ENCODE results near the gene CYLD. TPM values are rescaled to one million over a fixed set of nuclear protein-coding genes. Genes with fewer than 3 reads are reported as not detected.

The CYLD gene
- total and polyA plus RNA-seq, 2 donors (not counting 3 experiments of a cell fraction or from before 2014, with no cell fraction given): 7.4 to 21.5 TPM

DNA sequence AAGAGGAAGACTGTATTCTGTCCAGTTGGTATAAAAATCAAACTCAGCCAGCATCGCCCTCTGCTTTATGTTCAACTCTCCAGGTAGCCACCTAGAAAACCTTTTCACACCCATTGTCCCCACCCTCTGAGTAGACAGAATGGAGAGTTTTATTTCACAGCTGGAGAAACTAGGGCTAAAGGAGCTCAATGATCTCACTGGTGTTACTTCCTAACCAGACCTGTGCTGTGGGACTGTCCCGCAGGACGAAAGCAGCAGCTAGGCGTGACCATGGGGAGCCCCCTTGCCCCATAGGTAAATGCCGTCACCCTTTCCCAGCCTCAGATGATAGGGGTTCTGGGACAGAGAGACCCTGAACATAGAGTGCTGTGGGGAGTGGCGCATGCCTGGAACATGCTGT, 67.7 kb downstream of the CYLD start:
- Histone ChIP-seq H3K36me3 (ENCODE audit: control insufficient read depth in 2 of 2, extremely low read depth in 1 of 2, insufficient read depth in 2 of 2, low read length in 2 of 2) (no peaks in the 10 kb centered on the region), H3K4me1 (ENCODE audit: control insufficient read depth, extremely low read depth, insufficient read depth, low read length) (no peaks in the 10 kb centered on the region), H3K27me3 (ENCODE audit: control insufficient read depth in 2 of 2, insufficient read depth in 2 of 2, low read length in 2 of 2) (no peaks in the 10 kb centered on the region), H3K9me3 (replicated peaks; ENCODE audit: control insufficient read depth, insufficient read depth, low read length) (no peaks in the 10 kb centered on the region), H3K4me2 (ENCODE audit: insufficient read depth, low read length) (no peak overlapping the region), H3K9me1 (replicated peaks; ENCODE audit: control insufficient read depth, extremely low read depth, insufficient read depth, low read length) (no peaks in the 10 kb centered on the region), H3K79me2 (ENCODE audit: control insufficient read depth, insufficient read depth, low read length) (no peaks in the 10 kb centered on the region), H3K27ac (ENCODE audit: insufficient read depth, low read depth, low read length) (no peak overlapping the region), H3K4me3 (replicated peaks in 1 of 3; ENCODE audit: insufficient read depth in 1 of 3, low read depth in 1 of 3, low read length in 3 of 3) (no peak overlapping the region), H3K9ac (replicated peaks; ENCODE audit: extremely low read depth, insufficient read depth, low read length) (no peak overlapping the region), H4K20me1 (replicated peaks; ENCODE audit: control insufficient read depth, extremely low read depth, insufficient read depth, low read length) (no peaks in the 10 kb centered on the region), H2AFZ (ENCODE audit: low read depth, low read length) (no peak overlapping the region)
- POLR2A ChIA-PET: no interaction called here
- no TSS peak for BruUV-seq (replicated peaks)
- TF ChIP-seq JUN (IDR thresholded peaks at IDR 0.05; ENCODE audit: borderline replicate concordance, insufficient read depth, insufficient read length, low read depth) (no peak), GATA2 (IDR thresholded peaks at IDR 0.05; ENCODE audit: insufficient read depth, insufficient read length, low read depth, low read length) (no peak), MYC (IDR thresholded peaks at IDR 0.05; ENCODE audit: low read depth, low read length) (no peak), FOS (IDR thresholded peaks at IDR 0.05; ENCODE audit: borderline replicate concordance, insufficient read depth, low read length) (no peak)
- TF ChIP-seq, protein P1, sequence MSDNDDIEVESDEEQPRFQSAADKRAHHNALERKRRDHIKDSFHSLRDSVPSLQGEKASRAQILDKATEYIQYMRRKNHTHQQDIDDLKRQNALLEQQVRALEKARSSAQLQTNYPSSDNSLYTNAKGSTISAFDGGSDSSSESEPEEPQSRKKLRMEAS (IDR thresholded peaks at IDR 0.05; ENCODE audit: insufficient read depth, insufficient read length): no peak
- FAIRE-seq (no peak), DNase-seq (ENCODE audit: low read depth, low spot score) (no peak)
- dilution Hi-C loops (cut with MboI; ENCODE audit: extremely low pct_ligation_motif_present, low sequenced_read_pairs) (no loop called here), intact Hi-C loops (cut with micrococcal nuclease) (loop anchor here (5.0 kb wide), 1 partner anchor 597 kb away; no protein-coding TSS in a partner anchor)
- CTCF ChIA-PET: no interaction called here

DNA sequence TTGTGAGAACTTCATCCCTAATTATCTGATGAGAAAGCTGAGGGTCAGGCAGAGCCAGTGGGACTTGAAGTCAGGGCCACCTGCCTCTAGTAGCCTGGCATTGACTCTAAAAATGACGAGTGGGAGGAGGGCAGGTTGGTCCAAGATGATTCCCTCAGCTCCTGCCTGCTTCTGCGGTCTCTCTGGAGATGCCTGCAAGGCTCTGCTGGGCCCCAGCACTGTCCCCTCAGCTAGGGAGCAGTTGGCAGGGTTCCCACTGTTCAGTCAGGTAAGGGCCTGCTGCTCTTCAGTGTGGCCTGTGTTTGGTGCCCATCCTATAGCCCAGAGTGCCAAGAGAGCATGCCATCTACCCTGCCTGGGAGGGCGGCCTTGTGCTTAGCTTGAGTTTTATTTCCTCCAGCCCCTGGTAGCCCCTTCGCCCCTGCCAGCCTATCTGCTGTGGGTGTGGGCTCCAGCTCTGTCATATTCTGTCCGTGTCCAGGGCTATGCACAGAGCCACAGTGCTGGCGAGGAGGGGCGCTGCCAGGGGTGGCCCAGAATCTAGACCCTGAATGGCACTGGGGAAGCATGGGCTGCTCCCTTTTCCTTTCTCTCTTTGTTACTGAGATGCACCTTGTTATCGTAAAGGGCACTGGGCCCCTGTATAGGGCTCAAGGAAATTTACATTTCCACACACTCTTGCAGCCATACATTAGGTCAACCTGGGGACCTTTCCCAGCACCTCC, 68.5 kb downstream of the CYLD start:
- intact Hi-C loops (cut with micrococcal nuclease) (no loop called here), dilution Hi-C loops (cut with MboI; ENCODE audit: extremely low pct_ligation_motif_present, low sequenced_read_pairs) (no loop called here)
- Histone ChIP-seq H3K4me2 (ENCODE audit: insufficient read depth, low read length) (no peak overlapping the region), H3K4me1 (ENCODE audit: control insufficient read depth, extremely low read depth, insufficient read depth, low read length) (no peaks in the 10 kb centered on the region), H3K27ac (ENCODE audit: insufficient read depth, low read depth, low read length) (no peak overlapping the region), H3K36me3 (ENCODE audit: control insufficient read depth in 2 of 2, extremely low read depth in 1 of 2, insufficient read depth in 2 of 2, low read length in 2 of 2) (no peaks in the 10 kb centered on the region), H4K20me1 (replicated peaks; ENCODE audit: control insufficient read depth, extremely low read depth, insufficient read depth, low read length) (no peaks in the 10 kb centered on the region), H3K79me2 (ENCODE audit: control insufficient read depth, insufficient read depth, low read length) (no peaks in the 10 kb centered on the region), H3K9me3 (replicated peaks; ENCODE audit: control insufficient read depth, insufficient read depth, low read length) (no peaks in the 10 kb centered on the region), H2AFZ (ENCODE audit: low read depth, low read length) (no peak overlapping the region), H3K9me1 (replicated peaks; ENCODE audit: control insufficient read depth, extremely low read depth, insufficient read depth, low read length) (no peaks in the 10 kb centered on the region), H3K27me3 (ENCODE audit: control insufficient read depth in 2 of 2, insufficient read depth in 2 of 2, low read length in 2 of 2) (no peaks in the 10 kb centered on the region), H3K4me3 (replicated peaks in 1 of 3; ENCODE audit: insufficient read depth in 1 of 3, low read depth in 1 of 3, low read length in 3 of 3) (no peak overlapping the region), H3K9ac (replicated peaks; ENCODE audit: extremely low read depth, insufficient read depth, low read length) (no peak overlapping the region)
- ChIA-PET CTCF (interaction anchor here (0.6 kb wide), 1 partner anchor 442 kb away, joined by 4 read pairs; the partner anchor contains the start of gene BRD7), POLR2A (no interaction called here)
- no peak for DNase-seq (ENCODE audit: low read depth, low spot score)
- TF ChIP-seq POLR2AphosphoS5 (IDR thresholded peaks at IDR 0.05; ENCODE audit: insufficient read depth, low read depth, low read length) (no peak), EZH2 (IDR thresholded peaks at IDR 0.05; ENCODE audit: borderline replicate concordance, low read depth, low read length, severe bottlenecking) (no peak), FOS (IDR thresholded peaks at IDR 0.05; ENCODE audit: borderline replicate concordance, insufficient read depth, low read length) (no peak), JUN (IDR thresholded peaks at IDR 0.05; ENCODE audit: borderline replicate concordance, insufficient read depth, insufficient read length, low read depth) (no peak), POLR2A (IDR thresholded peaks at IDR 0.05; ENCODE audit: low read depth, low read length) (no peak), MYC (IDR thresholded peaks at IDR 0.05; ENCODE audit: low read depth, low read length) (no peak), GATA2 (IDR thresholded peaks at IDR 0.05; ENCODE audit: insufficient read depth, insufficient read length, low read depth, low read length) (no peak)
- TF ChIP-seq, protein P2, sequence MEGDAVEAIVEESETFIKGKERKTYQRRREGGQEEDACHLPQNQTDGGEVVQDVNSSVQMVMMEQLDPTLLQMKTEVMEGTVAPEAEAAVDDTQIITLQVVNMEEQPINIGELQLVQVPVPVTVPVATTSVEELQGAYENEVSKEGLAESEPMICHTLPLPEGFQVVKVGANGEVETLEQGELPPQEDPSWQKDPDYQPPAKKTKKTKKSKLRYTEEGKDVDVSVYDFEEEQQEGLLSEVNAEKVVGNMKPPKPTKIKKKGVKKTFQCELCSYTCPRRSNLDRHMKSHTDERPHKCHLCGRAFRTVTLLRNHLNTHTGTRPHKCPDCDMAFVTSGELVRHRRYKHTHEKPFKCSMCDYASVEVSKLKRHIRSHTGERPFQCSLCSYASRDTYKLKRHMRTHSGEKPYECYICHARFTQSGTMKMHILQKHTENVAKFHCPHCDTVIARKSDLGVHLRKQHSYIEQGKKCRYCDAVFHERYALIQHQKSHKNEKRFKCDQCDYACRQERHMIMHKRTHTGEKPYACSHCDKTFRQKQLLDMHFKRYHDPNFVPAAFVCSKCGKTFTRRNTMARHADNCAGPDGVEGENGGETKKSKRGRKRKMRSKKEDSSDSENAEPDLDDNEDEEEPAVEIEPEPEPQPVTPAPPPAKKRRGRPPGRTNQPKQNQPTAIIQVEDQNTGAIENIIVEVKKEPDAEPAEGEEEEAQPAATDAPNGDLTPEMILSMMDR (IDR thresholded peaks at IDR 0.05; ENCODE audit: extremely low read depth in 1 of 2, insufficient read depth in 1 of 2, low read depth in 1 of 2, low read length in 2 of 2): no peak
- TF ChIP-seq, protein P1 (IDR thresholded peaks at IDR 0.05; ENCODE audit: insufficient read depth, insufficient read length): no peak
- no TSS peak for BruUV-seq (replicated peaks)
- no peak for FAIRE-seq

Measured in endothelial cell of umbilical vein (primary cell).